ENCODE data around the gene PSENEN.
"Not testable (repeated sequence)": the region's sequence is repeated elsewhere in the genome, so short reads cannot be mapped to it uniquely, and the experiment has no call there.

The PSENEN gene

DNA sequence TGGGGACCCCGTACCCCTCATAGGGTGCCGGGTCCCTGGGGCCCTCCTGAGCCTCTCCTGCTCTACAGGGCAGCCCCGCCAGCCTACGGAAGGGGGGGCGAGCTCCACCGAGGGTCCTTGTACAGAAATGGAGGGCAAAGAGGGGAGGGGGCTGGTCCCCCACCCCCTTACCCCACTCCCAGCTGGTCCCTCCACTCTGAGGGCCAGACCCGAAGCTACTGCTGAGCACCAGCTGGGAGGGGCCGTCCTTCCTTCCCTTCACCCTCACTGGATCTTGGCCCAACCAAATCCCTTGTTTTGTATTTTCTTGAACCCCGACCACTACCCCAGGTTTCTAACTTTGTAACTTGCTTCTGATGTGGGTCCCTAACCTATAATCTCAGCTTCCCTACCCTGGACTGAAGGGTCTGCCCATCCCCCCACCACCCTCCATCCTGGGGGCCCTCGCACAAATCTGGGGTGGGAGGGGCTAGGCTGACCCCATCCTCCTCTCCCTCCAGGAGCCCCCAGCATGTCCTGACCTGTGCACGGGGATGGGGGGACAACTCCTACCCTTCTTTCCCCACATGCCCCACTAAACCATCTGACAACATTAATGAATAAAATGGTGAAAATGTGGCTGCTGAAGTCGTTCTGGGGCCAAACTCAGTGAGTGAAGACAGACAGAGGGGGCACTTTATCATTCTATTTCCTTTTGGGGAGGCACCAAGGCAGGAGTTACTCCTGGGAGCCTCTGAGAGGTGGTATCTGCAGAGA lies 42.9 kb downstream of the PSENEN start:
- DNase-seq (ENCODE audit: low read depth, low spot score), result no peak

DNA sequence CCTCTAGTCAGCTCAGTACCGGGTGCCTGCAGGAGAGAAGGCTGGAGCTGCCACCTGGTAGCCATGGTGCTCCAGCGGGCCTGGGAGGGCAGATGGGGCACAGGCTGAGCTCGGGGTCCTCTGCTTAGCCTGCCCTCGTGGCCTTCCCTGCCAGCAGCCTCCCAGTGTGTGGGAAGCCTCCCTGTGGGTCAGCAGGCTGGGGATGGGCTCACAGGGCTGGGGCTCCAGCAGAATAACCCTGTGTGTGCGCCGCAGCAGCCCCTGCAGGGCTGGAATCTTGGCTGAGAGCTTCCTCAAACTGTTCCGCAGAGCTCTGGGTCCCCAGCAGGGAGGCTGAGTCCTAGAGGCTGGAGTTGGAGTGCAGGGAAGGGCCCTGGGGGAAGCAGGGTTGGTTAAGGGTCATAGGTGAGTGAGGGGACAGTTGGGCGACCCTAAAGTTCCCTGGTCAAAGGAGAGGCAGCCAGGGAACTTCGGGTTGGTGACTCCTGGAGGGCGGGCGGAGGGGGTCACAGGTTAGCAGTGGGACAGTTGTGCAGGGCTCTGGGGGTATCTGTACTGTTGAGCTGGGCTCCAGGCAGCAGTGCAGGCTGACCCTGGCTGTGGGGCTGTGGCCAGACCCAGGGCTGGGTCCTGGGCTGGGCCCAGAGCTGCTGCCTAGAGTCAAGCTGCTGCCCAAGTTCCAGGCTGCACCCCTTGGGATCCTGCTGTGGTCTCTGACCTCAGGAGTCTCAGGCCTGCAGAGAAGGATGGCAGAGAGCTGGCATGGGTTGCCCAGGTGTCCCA lies 43.9 kb downstream of the PSENEN start:
- DNase-seq (ENCODE audit: low read depth, low spot score), result no peak

GRCh38 chr19:35789978-35790944 lies 44.8 kb downstream of the PSENEN start:
- no peak for DNase-seq (ENCODE audit: low read depth, low spot score)

DNA sequence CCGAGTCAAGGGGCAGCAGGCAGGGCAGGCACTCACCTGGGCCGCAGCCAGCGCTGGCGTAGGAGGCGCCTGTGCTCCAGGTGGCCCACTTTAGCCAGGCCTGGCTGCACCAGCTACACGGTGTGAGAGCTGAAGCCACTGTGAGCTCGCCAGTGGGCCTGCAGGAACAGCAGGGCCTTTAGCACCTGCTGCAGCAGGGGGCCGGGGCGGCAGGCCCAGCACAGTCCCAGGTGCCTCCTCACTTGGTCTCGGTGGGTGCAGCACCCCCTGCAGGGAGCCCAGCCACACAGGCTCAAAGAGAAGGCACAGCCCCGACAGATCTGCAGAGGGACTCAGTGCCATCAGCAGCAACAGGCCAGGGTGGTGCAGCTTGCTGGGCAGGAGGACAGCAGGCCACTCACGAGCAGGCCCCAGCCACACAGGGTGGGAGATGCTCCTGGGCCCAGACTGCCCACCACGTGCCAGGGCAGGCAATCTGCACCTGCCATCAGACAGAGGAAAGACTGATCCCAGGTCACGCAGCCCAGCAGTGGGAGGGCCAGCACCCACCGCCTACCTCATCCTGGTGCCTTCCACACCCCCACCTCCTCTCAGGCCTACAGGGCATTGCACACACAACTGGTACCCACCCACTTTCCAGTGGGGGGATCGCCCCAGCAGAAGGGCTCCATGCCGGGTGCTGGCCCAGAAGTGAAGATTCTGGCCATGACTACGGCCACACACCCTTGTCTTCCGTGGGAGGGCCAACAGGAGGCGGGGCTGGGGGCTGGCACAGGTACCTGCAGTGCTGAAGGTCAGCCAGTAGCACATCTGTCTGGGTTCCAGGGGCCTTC lies 45.7 kb downstream of the PSENEN start:
- no peak for DNase-seq (ENCODE audit: low read depth, low spot score)

GRCh38 chr19:35791814-35792279 lies 46.4 kb downstream of the PSENEN start:
- no peak for DNase-seq (ENCODE audit: low read depth, low spot score)

DNA sequence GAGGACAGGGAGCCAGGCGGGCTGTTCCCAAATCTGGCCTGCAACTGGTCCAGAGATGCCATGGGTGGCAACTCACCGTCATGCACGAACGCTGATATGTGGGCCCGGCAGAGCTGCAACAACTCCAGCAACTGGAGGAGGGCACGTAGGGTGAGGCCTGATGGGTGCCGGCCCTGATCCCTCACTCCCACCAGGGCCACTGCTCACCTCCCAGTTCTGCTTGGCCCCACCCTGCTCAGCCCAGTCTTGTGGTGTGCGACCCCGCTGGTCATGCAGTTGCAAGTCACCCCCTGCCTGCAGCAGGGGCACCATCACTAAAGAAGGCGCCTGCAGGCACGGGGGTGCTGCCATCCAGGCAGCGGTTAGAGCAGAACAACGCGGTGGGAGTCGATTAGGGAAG lies 46.9 kb downstream of the PSENEN start:
- no peak for DNase-seq (ENCODE audit: low read depth, low spot score)

DNA sequence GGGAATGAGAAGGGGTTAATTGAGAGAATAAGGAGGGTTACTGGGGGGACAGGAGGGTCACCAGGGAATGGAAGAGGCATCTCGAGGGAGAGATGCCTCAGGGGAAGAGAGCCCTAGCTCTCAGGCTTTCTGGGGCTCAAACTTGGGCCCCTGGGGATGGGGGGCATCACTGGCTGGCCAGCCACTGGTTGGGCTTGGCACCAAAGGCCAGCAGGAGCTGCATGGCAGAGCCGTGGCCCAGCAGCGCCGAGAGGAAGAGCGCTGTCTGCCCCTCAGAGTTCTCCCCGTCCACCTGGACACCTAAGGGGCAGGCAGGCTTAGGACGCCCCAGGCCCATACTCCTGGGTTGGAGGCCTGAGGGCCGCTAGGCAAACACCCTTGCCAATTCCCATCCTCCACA lies 47.4 kb downstream of the PSENEN start:
- DNase-seq (ENCODE audit: low read depth, low spot score), result no peak

DNA sequence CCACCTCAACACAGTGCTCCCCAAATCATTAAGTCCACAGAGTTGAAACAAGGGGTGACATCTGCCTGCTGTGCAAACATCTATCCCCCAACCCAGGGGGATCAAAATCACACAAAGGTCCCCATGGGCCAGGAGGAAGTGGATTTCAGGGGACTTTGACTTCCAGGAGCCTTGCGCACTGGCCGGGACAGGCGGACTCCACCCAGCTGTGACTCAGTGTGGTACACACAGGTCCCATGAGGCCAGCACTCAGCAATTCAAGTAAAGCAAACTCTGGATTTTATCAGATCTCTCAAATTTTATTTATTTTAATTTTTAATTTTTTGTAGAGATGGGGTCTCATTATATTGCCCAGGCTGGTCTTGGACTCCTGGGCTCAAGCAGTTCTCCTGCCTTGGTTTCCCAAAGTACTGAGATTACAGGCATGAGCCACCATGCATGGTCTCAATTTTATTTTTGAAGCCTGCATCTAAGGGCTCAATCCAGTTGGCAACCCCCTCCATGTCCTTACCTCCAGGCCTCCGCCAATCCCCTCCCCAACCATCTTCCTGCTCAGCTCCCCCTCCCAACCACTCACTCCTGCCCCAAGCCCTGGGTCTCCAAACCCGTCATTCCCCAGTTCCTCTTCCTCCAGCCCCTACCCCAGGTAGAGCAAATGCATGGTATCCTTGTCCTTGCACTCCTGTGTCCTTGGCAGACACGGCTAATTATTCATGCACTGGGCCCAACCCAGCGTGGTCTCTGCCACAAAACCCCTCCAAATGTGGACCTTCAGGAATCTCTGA lies 48.1 kb downstream of the PSENEN start:
- DNase-seq (ENCODE audit: low read depth, low spot score), result no peak

GRCh38 chr19:35795564-35795963 lies 50.1 kb downstream of the PSENEN start:
- DNase-seq (ENCODE audit: low read depth, low spot score), result not testable (repeated sequence)

Measured in ELF-1 (cell line).